Measurements from ENCODE around the gene STK31. TPM values are rescaled to one million over a fixed set of nuclear protein-coding genes. Genes with fewer than 3 reads are reported as not detected.
"Not testable (repeated sequence)": the region's sequence is repeated elsewhere in the genome, so short reads cannot be mapped to it uniquely, and the experiment has no call there.

STK31 gene
- total RNA-seq, 1 donor from 2014 or later: 2.2 TPM

GRCh38 chr7:23811540-23811939 is 101.5 kb downstream of the STK31 start:
- TF ChIP-seq POLR2A (IDR thresholded peaks at IDR 0.05): no peak
- TF ChIP-seq POLR2AphosphoS5 (IDR thresholded peaks at IDR 0.05; ENCODE audit: insufficient read depth in 1 of 2, low read depth in 1 of 2): no peak
- no peak for TF ChIP-seq CTCF (IDR thresholded peaks at IDR 0.05)
- H3K9me3 ChIP-seq: peaks cover 3% of the 10 kb centered on the region

GRCh38 chr7:23828125-23828524 is 118.1 kb downstream of the STK31 start:
- DNase-seq (ENCODE audit: extremely low spot score in 2 of 2); H3K27me3 ChIP-seq; intact Hi-C loops (cut with DNase I); H3K9me3 ChIP-seq; H3K27ac ChIP-seq; H3K4me3 ChIP-seq; H3K36me3 ChIP-seq; H3K4me1 ChIP-seq: not testable (repeated sequence)

More at GRCh38 chr7:23811540-23811939, 101.5 kb downstream of the STK31 start:
- no peak overlapping the region for H3K4me3 ChIP-seq
- no peaks in the 10 kb centered on the region for H3K4me1 ChIP-seq
- H3K27me3 ChIP-seq: no peaks in the 10 kb centered on the region
- no peak for DNase-seq (ENCODE audit: extremely low spot score in 2 of 2)
- H3K36me3 ChIP-seq: no peaks in the 10 kb centered on the region
- intact Hi-C loops (cut with DNase I): no loop called here
- H3K27ac ChIP-seq: no peak overlapping the region

GRCh38 chr7:23832733-23833132 is 122.7 kb downstream of the STK31 start:
- H3K36me3 ChIP-seq; H3K4me1 ChIP-seq; intact Hi-C loops (cut with DNase I); H3K4me3 ChIP-seq; H3K27ac ChIP-seq; DNase-seq (ENCODE audit: extremely low spot score in 2 of 2); H3K27me3 ChIP-seq: not testable (repeated sequence)
- H3K9me3 ChIP-seq: peaks cover 14% of the 10 kb centered on the region

- H3K4me1 ChIP-seq: no peaks in the 10 kb centered on the region
- DNase-seq (ENCODE audit: extremely low spot score in 2 of 2): no peak
- TF ChIP-seq POLR2AphosphoS5 (IDR thresholded peaks at IDR 0.05; ENCODE audit: insufficient read depth in 1 of 2, low read depth in 1 of 2): no peak
- TF ChIP-seq CTCF (IDR thresholded peaks at IDR 0.05): no peak
- TF ChIP-seq POLR2A (IDR thresholded peaks at IDR 0.05): no peak
- peaks cover 14% of the 10 kb centered on the region for H3K9me3 ChIP-seq
- no peak overlapping the region for H3K4me3 ChIP-seq
- intact Hi-C loops (cut with DNase I): no loop called here
- H3K27me3 ChIP-seq: no peaks in the 10 kb centered on the region
- no peak overlapping the region for H3K27ac ChIP-seq
- H3K36me3 ChIP-seq: no peaks in the 10 kb centered on the region
Observed at GRCh38 chr7:23833405-23833804, 123.4 kb downstream of the STK31 start.

GRCh38 chr7:23844837-23845236 is 134.8 kb downstream of the STK31 start:
- H3K27me3 ChIP-seq; H3K36me3 ChIP-seq; H3K4me1 ChIP-seq; DNase-seq (ENCODE audit: extremely low spot score in 2 of 2); H3K27ac ChIP-seq; H3K9me3 ChIP-seq; H3K4me3 ChIP-seq; intact Hi-C loops (cut with DNase I): not testable (repeated sequence)

- TF ChIP-seq CTCF (IDR thresholded peaks at IDR 0.05): no peak
- TF ChIP-seq POLR2A (IDR thresholded peaks at IDR 0.05): no peak
- TF ChIP-seq POLR2AphosphoS5 (IDR thresholded peaks at IDR 0.05; ENCODE audit: insufficient read depth in 1 of 2, low read depth in 1 of 2): no peak
- Histone ChIP-seq H3K4me3 (no peak overlapping the region), H3K4me1 (no peaks in the 10 kb centered on the region), H3K9me3 (no peaks in the 10 kb centered on the region), H3K36me3 (no peaks in the 10 kb centered on the region), H3K27ac (no peak overlapping the region), H3K27me3 (no peaks in the 10 kb centered on the region)
- intact Hi-C loops (cut with DNase I): no loop called here
- no peak for DNase-seq (ENCODE audit: extremely low spot score in 2 of 2)
Observed at GRCh38 chr7:23852135-23852534, 142.1 kb downstream of the STK31 start.

- Histone ChIP-seq H3K4me3 (no peak overlapping the region), H3K9me3 (no peaks in the 10 kb centered on the region), H3K4me1 (no peaks in the 10 kb centered on the region), H3K36me3 (no peaks in the 10 kb centered on the region), H3K27ac (no peak overlapping the region), H3K27me3 (no peaks in the 10 kb centered on the region)
- TF ChIP-seq CTCF (IDR thresholded peaks at IDR 0.05) (no peak), POLR2AphosphoS5 (IDR thresholded peaks at IDR 0.05; ENCODE audit: insufficient read depth in 1 of 2, low read depth in 1 of 2) (no peak), POLR2A (IDR thresholded peaks at IDR 0.05) (no peak)
- intact Hi-C loops (cut with DNase I): no loop called here
- DNase-seq (ENCODE audit: extremely low spot score in 2 of 2): no peak
Observed at GRCh38 chr7:23852988-23853387, 143.0 kb downstream of the STK31 start.
